ENCODE measurements around the gene CLEC4E. TPM values are rescaled to one million over a fixed set of nuclear protein-coding genes. Genes with fewer than 3 reads are reported as not detected.
"Not testable (repeated sequence)": the region's sequence is repeated elsewhere in the genome, so short reads cannot be mapped to it uniquely, and the experiment has no call there.

The CLEC4E gene
- total RNA-seq, 1 donor = not detected

- H3K4me3 ChIP-seq (ENCODE audit: low read depth, low read length) = no peak overlapping the region
- TF ChIP-seq CTCF (IDR thresholded peaks at IDR 0.05; ENCODE audit: insufficient read depth, low read length) = no peak
- DNase-seq (ENCODE audit: low read depth) = no peak
Observed at GRCh38 chr12:8501720-8502119, 39.0 kb downstream of the CLEC4E start.

GRCh38 chr12:8499616-8500015 lies 41.1 kb downstream of the CLEC4E start:
- no peak for TF ChIP-seq CTCF (IDR thresholded peaks at IDR 0.05; ENCODE audit: insufficient read depth, low read length)
- no peak overlapping the region for H3K4me3 ChIP-seq (ENCODE audit: low read depth, low read length)
- DNase-seq (ENCODE audit: low read depth) = no peak

GRCh38 chr12:8496074-8496473 lies 44.6 kb downstream of the CLEC4E start:
- not testable (repeated sequence) for DNase-seq (ENCODE audit: low read depth); H3K4me3 ChIP-seq (ENCODE audit: low read depth, low read length)

GRCh38 chr12:8495671-8496070 lies 45.0 kb downstream of the CLEC4E start:
- not testable (repeated sequence) for H3K4me3 ChIP-seq (ENCODE audit: low read depth, low read length)

GRCh38 chr12:8493084-8493483 lies 47.6 kb downstream of the CLEC4E start:
- H3K4me3 ChIP-seq (ENCODE audit: low read depth, low read length) = no peak overlapping the region
- no peak for TF ChIP-seq CTCF (IDR thresholded peaks at IDR 0.05; ENCODE audit: insufficient read depth, low read length)
- DNase-seq (ENCODE audit: low read depth) = no peak

More at GRCh38 chr12:8495671-8496070, 45.0 kb downstream of the CLEC4E start:
- DNase-seq (ENCODE audit: low read depth) = not testable (repeated sequence)

GRCh38 chr12:8491646-8492530 lies 48.8 kb downstream of the CLEC4E start:
- H3K4me3 ChIP-seq (ENCODE audit: low read depth, low read length) = no peak overlapping the region
- no peak for TF ChIP-seq CTCF (IDR thresholded peaks at IDR 0.05; ENCODE audit: insufficient read depth, low read length)
- DNase-seq (ENCODE audit: low read depth) = no peak

Small RNAs within 50 kb of the gene (small RNA-seq; reads per million reads assigned to genes)
- gene RNU6-275P = not detected

Other genes starting within 250 kb of the CLEC4E start
- gene CLEC6A, start 84.9 kb downstream of the CLEC4E start, total RNA-seq (ENCODE audit: low replicate concordance) = not detected in 2 replicates
- not detected in 2 replicates for gene CLEC4D, start 27.4 kb downstream of the CLEC4E start, total RNA-seq (ENCODE audit: low replicate concordance)
- gene AICDA, start 72.0 kb upstream of the CLEC4E start, total RNA-seq (ENCODE audit: low replicate concordance) = not detected in 2 replicates
- gene MFAP5, start 121.9 kb upstream of the CLEC4E start, total RNA-seq (ENCODE audit: low replicate concordance) = 220 and 259 TPM in 2 replicates
- 23.2 and 49.1 TPM in 2 replicates for gene RIMKLB, start 157.1 kb upstream of the CLEC4E start, total RNA-seq (ENCODE audit: low replicate concordance)